Measurements from ENCODE around the gene ADSS2.
"Not testable (repeated sequence)": the region's sequence is repeated elsewhere in the genome, so short reads cannot be mapped to it uniquely, and the experiment has no call there.

Gene ADSS2

DNA sequence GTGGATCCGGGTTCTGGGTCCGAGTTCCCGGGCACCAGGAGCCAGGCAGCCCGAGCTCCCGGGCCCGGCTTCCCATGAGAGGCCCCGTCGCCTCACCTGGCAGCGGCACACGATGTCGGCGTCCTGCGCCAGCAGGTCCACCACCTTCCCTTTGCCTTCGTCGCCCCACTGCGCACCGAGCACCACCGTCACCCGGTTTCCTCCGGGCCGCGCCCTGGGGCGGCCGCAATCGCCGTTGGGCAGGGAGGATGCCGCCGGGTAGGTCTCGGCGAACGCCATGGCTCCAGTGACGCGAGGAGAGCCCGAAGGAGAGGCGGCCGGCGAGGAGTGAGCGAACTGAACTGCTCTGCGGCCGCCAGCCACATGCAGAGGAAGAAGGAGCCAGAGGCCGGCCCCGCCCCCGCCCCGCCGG is at the start of gene ADSS2:
ADSS2 (minus strand) TSS at position 371 of the 412 bp plus-strand sequence; CDS start at position 279, 92 bp downstream.
- DNase-seq (ENCODE audit: low read depth, low spot score), result no peak

GRCh38 chr1:244500515-244500914 is 48.8 kb upstream of the ADSS2 start:
- not testable (repeated sequence) for DNase-seq (ENCODE audit: low read depth, low spot score); H3K27ac ChIP-seq

More for the DNA sequence above, at the start of gene ADSS2:
- H3K27ac ChIP-seq, result peak within 1 kb of the TSS; percentile 90

DNA sequence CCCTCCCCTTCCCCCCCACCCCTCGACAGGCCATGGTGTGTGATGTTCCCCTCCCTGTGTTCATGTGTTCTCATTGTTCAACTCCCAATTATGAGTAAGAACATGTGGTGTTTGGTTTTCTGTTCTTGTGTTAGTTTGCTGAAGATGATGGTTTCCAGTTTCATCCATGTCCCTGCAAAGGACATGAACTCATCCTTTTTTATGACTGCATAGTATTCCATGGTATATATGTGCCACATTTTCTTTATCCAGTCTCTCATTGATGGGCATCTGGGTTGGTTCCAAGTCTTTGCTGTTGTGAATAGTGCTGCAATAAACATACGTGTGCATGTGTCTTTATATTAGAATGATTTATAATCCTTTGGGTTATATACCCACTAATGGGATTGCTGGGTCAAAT is 47.8 kb upstream of the ADSS2 start:
- not testable (repeated sequence) for DNase-seq (ENCODE audit: low read depth, low spot score); H3K27ac ChIP-seq

- no peak overlapping the region for H3K27ac ChIP-seq
- DNase-seq (ENCODE audit: low read depth, low spot score), result no peak
Measured at GRCh38 chr1:244497805-244498204, 46.1 kb upstream of the ADSS2 start.

DNA sequence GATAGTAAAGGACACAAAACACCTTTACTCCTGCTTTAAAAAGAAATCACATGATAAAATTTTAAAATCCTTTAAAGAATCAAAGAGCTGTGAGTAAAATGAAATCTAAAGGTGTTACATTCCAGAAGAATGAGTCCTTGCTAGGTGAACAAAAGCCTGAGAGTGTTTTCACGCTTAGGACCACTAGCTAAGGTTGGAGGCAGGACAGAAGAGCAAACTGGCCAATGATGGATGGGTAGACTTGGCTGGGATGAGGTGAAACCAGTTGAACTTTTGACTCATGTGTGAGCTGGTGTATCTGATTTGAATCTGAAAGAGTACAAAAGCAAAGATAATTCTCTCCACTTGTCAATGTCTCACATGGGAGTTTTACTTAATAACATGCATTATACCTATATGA is 44.5 kb upstream of the ADSS2 start:
- H3K27ac ChIP-seq, result no peak overlapping the region
- DNase-seq (ENCODE audit: low read depth, low spot score), result no peak

GRCh38 chr1:244494653-244495052 is 42.9 kb upstream of the ADSS2 start:
- DNase-seq (ENCODE audit: low read depth, low spot score), result no peak
- H3K27ac ChIP-seq, result no peak overlapping the region

- H3K27ac ChIP-seq; DNase-seq (ENCODE audit: low read depth, low spot score): not testable (repeated sequence)
Measured at GRCh38 chr1:244484971-244485370, 33.3 kb upstream of the ADSS2 start.

GRCh38 chr1:244473059-244473605 is 21.4 kb upstream of the ADSS2 start:
- no peak for DNase-seq (ENCODE audit: low read depth, low spot score)
- no peak overlapping the region for H3K27ac ChIP-seq

- H3K27ac ChIP-seq, result no peak overlapping the region
- DNase-seq (ENCODE audit: low read depth, low spot score), result no peak
Measured at GRCh38 chr1:244466724-244467123, 15.0 kb upstream of the ADSS2 start.

- H3K27ac ChIP-seq, result peak within 1 kb of the TSS; percentile 57
Measured at GRCh38 chr1:244461245-244462071, 9.7 kb upstream of the ADSS2 start, which contains the start of gene CATSPERE. TSS of gene CATSPERE (plus strand) at chr1:244461273. CDS start at chr1:244461430, 157 bp downstream.

DNA sequence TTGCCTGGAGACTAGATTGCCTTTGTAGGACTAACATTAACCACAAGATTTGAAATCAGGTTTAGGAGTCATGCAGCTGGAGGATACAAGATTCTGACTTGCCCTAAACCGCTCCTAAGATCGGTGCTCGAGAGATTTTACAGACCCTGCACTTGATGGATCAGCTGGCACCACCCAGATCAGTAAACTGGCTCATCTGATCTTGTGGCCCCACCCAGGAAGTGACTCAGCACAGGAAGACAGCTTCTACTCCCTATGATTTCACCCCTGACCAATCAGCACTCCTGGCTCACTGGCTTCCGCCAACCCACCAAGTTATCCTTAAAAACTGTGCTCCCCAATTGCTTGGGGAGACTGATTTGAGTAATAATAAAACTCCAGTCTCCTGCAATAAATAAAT is 8.5 kb upstream of the ADSS2 start:
- peak overlapping the region; percentile 57 for H3K27ac ChIP-seq
- no peak for DNase-seq (ENCODE audit: low read depth, low spot score)

More at GRCh38 chr1:244461245-244462071, 9.7 kb upstream of the ADSS2 start, which contains the start of gene CATSPERE:
- peak; percentile 16 for DNase-seq (ENCODE audit: low read depth, low spot score)

DNA sequence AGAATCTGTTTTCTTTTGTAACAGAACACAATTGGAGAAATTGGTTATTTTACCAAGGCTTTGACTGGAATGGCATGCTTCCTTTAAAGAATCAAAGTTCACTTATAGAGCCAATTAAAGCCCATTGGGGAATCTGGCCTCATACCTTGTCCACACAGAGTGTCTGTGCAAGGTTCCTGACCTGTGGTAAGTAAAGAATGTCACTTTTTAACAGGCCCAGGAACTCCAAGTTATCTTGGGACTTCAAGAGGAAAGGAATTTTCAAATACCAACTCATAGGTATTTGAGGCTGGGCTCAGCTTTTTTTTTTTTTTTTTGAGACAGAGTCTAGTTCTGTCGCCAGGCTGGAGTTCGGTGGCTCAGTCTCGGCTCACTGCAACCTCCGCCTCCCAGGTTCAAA is 7.1 kb upstream of the ADSS2 start:
- no peak for DNase-seq (ENCODE audit: low read depth, low spot score)
- H3K27ac ChIP-seq, result no peak overlapping the region

- no peak for DNase-seq (ENCODE audit: low read depth, low spot score)
- H3K27ac ChIP-seq, result no peak overlapping the region
Measured at GRCh38 chr1:244456586-244456985, 4.9 kb upstream of the ADSS2 start.

DNA sequence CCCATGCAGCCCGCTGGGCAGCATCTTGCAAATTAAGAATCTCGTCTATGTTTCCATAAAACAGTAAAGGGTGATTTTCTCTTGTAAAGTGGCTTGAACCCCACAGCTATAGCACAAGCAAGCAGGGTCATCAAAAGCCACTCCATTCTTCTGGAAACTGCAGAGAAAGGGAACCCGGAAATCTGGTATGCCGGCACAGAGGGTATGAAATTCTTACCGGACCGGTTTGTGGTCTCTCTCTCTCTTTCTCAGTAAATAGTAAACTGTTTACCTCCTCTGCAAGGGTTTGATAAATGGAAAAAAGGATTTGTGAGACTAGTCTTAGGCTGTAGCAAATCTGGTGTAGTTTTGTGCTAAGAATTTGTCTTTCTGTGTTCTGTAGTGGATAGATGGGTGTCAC is 2.7 kb upstream of the ADSS2 start:
- H3K27ac ChIP-seq, result no peak overlapping the region
- no peak for DNase-seq (ENCODE audit: low read depth, low spot score)

- H3K27ac ChIP-seq, result peak overlapping the region; percentile 90
- DNase-seq (ENCODE audit: low read depth, low spot score), result peak; percentile 95
Measured at GRCh38 chr1:244451951-244452795, 464 bp upstream of the ADSS2 start.

- DNase-seq (ENCODE audit: low read depth, low spot score), result no peak
Measured at GRCh38 chr1:244450597-244451538, 841 bp downstream of the ADSS2 start.

GRCh38 chr1:244449936-244450508 is 1.7 kb downstream of the ADSS2 start:
- DNase-seq (ENCODE audit: low read depth, low spot score), result no peak
- peak overlapping the region; percentile 90 for H3K27ac ChIP-seq

More at GRCh38 chr1:244450597-244451538, 841 bp downstream of the ADSS2 start:
- peak overlapping the region; percentile 90 for H3K27ac ChIP-seq

GRCh38 chr1:244448279-244449036 is 3.3 kb downstream of the ADSS2 start:
- DNase-seq (ENCODE audit: low read depth, low spot score), result no peak
- H3K27ac ChIP-seq, result no peak overlapping the region
